AG10803 (cell line): Measurements from ENCODE around the gene ITGA5.

Experiments
- DNase-seq: peaks from one replicate; pipeline ENCODE4 v3.0.0; 2010; ENCODE audit warnings: low read depth
- H3K4me3 ChIP-seq: 2 replicates; pipeline ENCODE4 v1.5.1; 2011; ENCODE audit warnings: mild to moderate bottlenecking, low read length, control low read depth
- CTCF ChIP-seq: conservative IDR thresholded peaks from 2 replicates; pipeline ENCODE4 v1.5.1; 2011; ENCODE audit warnings: mild to moderate bottlenecking, low read length, control low read depth, inconsistent platforms

The ITGA5 gene

DNA sequence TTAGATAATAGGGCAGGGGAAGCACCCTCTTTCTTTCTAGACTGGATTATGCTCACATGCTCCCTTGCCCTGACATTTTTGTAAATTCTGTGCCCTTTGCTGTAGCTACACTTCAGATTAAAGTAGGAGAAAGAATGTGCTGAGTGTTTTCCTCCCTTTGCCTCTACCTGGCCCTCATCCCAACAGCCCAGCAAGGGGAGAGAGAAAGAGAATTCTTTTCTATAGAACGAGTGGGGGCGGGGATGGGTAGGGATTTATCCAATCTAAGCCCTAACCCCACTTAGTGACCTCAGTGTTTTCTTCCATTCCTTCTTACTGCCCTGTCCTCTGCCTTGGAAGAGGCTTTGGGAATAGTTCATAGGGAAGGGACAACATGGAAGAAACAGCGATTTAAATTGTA lies 68.3 kb downstream of the ITGA5 start:
- no peak overlapping the region for H3K4me3 ChIP-seq
- DNase-seq = no peak
- TF ChIP-seq CTCF = no peak

DNA sequence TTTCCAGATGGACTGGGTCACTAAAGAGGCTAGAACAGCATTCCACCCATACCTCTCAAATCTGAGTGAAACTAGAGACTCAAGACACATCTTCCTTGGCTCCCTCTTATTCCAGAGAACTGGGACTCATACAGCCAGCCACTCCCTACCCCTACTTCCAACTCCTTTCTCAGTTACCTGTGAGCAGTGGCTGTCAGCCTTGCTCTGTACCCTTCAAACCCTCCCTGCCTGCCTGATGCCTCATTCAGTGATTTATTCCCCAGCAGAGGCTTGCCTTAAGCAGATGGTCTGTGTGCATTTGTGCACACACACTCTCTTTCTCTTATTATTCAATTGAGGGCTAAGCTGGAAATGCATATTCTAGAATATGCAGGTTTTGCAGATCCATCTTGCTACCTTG lies 69.4 kb downstream of the ITGA5 start:
- no peak for DNase-seq
- no peak overlapping the region for H3K4me3 ChIP-seq
- no peak for TF ChIP-seq CTCF

GRCh38 chr12:54349036-54349435 lies 70.0 kb downstream of the ITGA5 start:
- TF ChIP-seq CTCF = no peak
- H3K4me3 ChIP-seq = no peak overlapping the region
- no peak for DNase-seq
